K562 (cell line): Measurements from ENCODE around the gene KRTAP17-1. TPM values are rescaled to one million over a fixed set of nuclear protein-coding genes. Genes with fewer than 3 reads are reported as not detected.

Source experiments
- ATAC-seq: fragments of 200-7000 bp; cut with Tn5 transposase; 3 replicates; pipeline ENCODE4 v1.9.1; 2020; ENCODE audit warnings: moderate library complexity
- BruUV-seq: library from RNA; stranded (reverse); fragments of 400-500 nt; replicated peaks from 2 replicates; lab custom pipeline; 2021; lab: Mats Ljungman, UMichigan
- CTCF ChIA-PET: fragments of 300-600 bp; formaldehyde crosslinking; extraction: SDS; loops from one replicate; lab custom pipeline; 2021; ENCODE audit warnings: low intra/inter-chr PET ratio; lab: Yijun Ruan, JAX
- POLR2A ChIA-PET: fragments of 300-600, 350-650 bp; sonication (Branson Sonifier 250); formaldehyde crosslinking; extraction: SDS; loops from one replicate; lab custom pipeline; 2021; ENCODE audit warnings: antibody characterized with exemption, inconsistent platforms; lab: Yijun Ruan, JAX
- DNase-seq, 4 experiments: peaks; one replicate each; pipeline versions ENCODE4 v3.0.0 to v3.0.0-alpha.2; 2011 to 2018; ENCODE audit warnings: low spot score in 3 of 4, mixed read lengths in 3 of 4; ENCODE audit errors: extremely low read depth in 1 of 4
- FAIRE-seq: peaks from 2 replicates; lab custom pipeline; 2011; peaks lifted over from hg19 to GRCh38; lab: Jason Lieb, UNC
- H2AFZ ChIP-seq: 2 replicates; pipeline ENCODE4 v1.6.0; 2011; ENCODE audit warnings: low read depth, low read length, control low read depth, inconsistent platforms
- H3K27ac ChIP-seq: fragments of 200-600 bp; 3 replicates; pipeline ENCODE4 v1.8.0; 2011; ENCODE audit warnings: low read depth, mild to moderate bottlenecking, control low read depth, inconsistent platforms, low read length, moderate library complexity, mixed read lengths; ENCODE audit errors: extremely low read depth
- H3K27me3 ChIP-seq, 2 experiments: fragments of 300-600 bp in 1 of 2; 2 replicates in 1 of 2; 3 replicates in 1 of 2; pipeline versions ENCODE4 v1.6.0 to v1.8.0; 2011; ENCODE audit warnings: inconsistent platforms in 2 of 2, low read length in 2 of 2, mild to moderate bottlenecking in 1 of 2, mixed read lengths in 1 of 2, moderate library complexity in 1 of 2; ENCODE audit not compliant: control insufficient read depth in 2 of 2, insufficient read depth in 2 of 2
- H3K36me3 ChIP-seq: fragments of 300-600 bp; 3 replicates; pipeline ENCODE4 v1.8.0; 2011; ENCODE audit warnings: mild to moderate bottlenecking, low read length, inconsistent platforms; ENCODE audit not compliant: control insufficient read depth, insufficient read depth
- H3K4me1 ChIP-seq, 2 experiments: fragments of 200-600 bp in 1 of 2; replicated peaks in 1 of 2; 2 replicates in 1 of 2; 3 replicates in 1 of 2; pipeline versions ENCODE4 v1.5.1 to v1.8.0; 2011; ENCODE audit warnings: inconsistent platforms in 2 of 2, low read length in 2 of 2, mild to moderate bottlenecking in 1 of 2, mixed read lengths in 1 of 2, moderate library complexity in 1 of 2; ENCODE audit not compliant: control insufficient read depth in 2 of 2, insufficient read depth in 2 of 2
- H3K4me2 ChIP-seq: 2 replicates; pipeline ENCODE4 v1.6.1; 2011; ENCODE audit warnings: low read length, control low read depth, inconsistent platforms, mixed read lengths; ENCODE audit not compliant: insufficient read depth
- H3K4me3 ChIP-seq: fragments of 200-600 bp; sonication (generic), shearing (Covaris generic); 2 replicates; pipeline ENCODE4 v1.5.1; 2016; ENCODE audit warnings: control low read depth, inconsistent platforms
- H3K79me2 ChIP-seq: fragments of 200-600 bp; 3 replicates; pipeline ENCODE4 v1.8.0; 2011; ENCODE audit warnings: low read length, inconsistent platforms; ENCODE audit not compliant: control insufficient read depth, insufficient read depth
- H3K9ac ChIP-seq, 2 experiments: 2 replicates each; pipeline versions ENCODE4 v1.6.0 to v1.6.1; 2011; ENCODE audit warnings: low read depth in 2 of 2, low read length in 2 of 2, control low read depth in 1 of 2, inconsistent platforms in 1 of 2, mild to moderate bottlenecking in 1 of 2, mixed read lengths in 1 of 2; ENCODE audit not compliant: insufficient read depth in 1 of 2
- H3K9me1 ChIP-seq: one replicate; pipeline ENCODE4 v1.6.0; 2011; ENCODE audit warnings: inconsistent platforms, mild to moderate bottlenecking, low read length, moderate library complexity; ENCODE audit not compliant: control insufficient read depth, insufficient read depth
- H3K9me3 ChIP-seq: replicated peaks from 2 replicates; pipeline ENCODE4 v1.5.1; 2011; ENCODE audit warnings: low read depth, low read length, inconsistent platforms; ENCODE audit not compliant: control insufficient read depth, insufficient read depth
- H4K20me1 ChIP-seq: replicated peaks from 2 replicates; pipeline ENCODE4 v1.6.1; 2011; ENCODE audit warnings: low read length, inconsistent platforms, mixed read lengths; ENCODE audit not compliant: control insufficient read depth, insufficient read depth
- DNMT1 ChIP-seq: fragments of 450-650 bp; IDR thresholded peaks from 2 replicates; pipeline ENCODE4 v1.6.1; 2016; ENCODE audit warnings: antibody characterized with exemption, mild to moderate bottlenecking
- GABPA ChIP-seq: fragments of 200-800 bp; sonication (Bioruptor generic); conservative IDR thresholded peaks from 2 replicates; pipeline ENCODE4 v1.6.1; 2016; ENCODE audit warnings: low read depth, missing genetic modification characterization, missing compliant biosample characterization
- KDM2B ChIP-seq: fragments of 250-450 bp; sonication (Bioruptor Pico); IDR thresholded peaks from 2 replicates; pipeline ENCODE4 v1.8.0; 2021; ENCODE audit warnings: mild to moderate bottlenecking, moderate library complexity
- MCM7 ChIP-seq, 2 experiments: fragments of 450-650 bp; IDR thresholded peaks; 2 replicates each; pipeline ENCODE4 v1.6.1; 2016 to 2018
- RBFOX2 ChIP-seq: fragments of 200-400 bp; formaldehyde crosslinking; IDR thresholded peaks from 2 replicates; pipeline ENCODE4 v1.6.1; 2017; ENCODE audit warnings: low read depth, mild to moderate bottlenecking, low read length, moderate library complexity
- TRIM28 ChIP-seq: fragments of 450-650 bp; IDR thresholded peaks from 2 replicates; pipeline ENCODE4 v1.6.1; 2017
- ZBTB40 ChIP-seq, 2 experiments: fragments of 450-650 bp in 1 of 2; sonication (generic) in 1 of 2; formaldehyde crosslinking in 1 of 2; IDR thresholded peaks; 2 replicates each; pipeline versions ENCODE4 v1.7.1 to v1.9.0; 2016 to 2022; ENCODE audit warnings: inconsistent platforms in 1 of 2, mild to moderate bottlenecking in 1 of 2, missing genetic modification reagents in 1 of 2
- ZNF282 ChIP-seq: sonication (generic); formaldehyde crosslinking; IDR thresholded peaks from 2 replicates; pipeline ENCODE4 v1.8.1; 2023; ENCODE audit warnings: missing genetic modification reagents
- WGBS: fragments of 100-300 bp; shearing (Covaris generic); methylation state at CpG from one replicate; pipeline ENCODE4 v1.1.6; 2016; ENCODE audit warnings: low coverage, mixed read lengths; ENCODE audit not compliant: insufficient coverage; ENCODE audit errors: missing lambda C conversion rate; 5-methylcytosine and 5-hydroxymethylcytosine counted together
- in situ Hi-C: fragments of 300-500 bp; cut with MboI; formaldehyde crosslinking; loops from 4 replicates; pipeline ENCODE4 v1.15.0; 2018; ENCODE audit warnings: inconsistent platforms, mixed read lengths
- intact Hi-C: fragments of 100-400 bp; cut with micrococcal nuclease; formaldehyde crosslinking; loops from 2 replicates; pipeline ENCODE4 v1.14.2; 2022
- polyA plus RNA-seq, 8 experiments: library from polyadenylated mRNA; depleted of rRNA in 4 of 8; stranded (reverse) in 5 of 8; unstranded in 3 of 8; fragments of >200 nt; fragmentation: Nextera tagmentation in 2 of 8; fragmentation: Illumina TruSeq in 1 of 8; extraction: Ambion mirVana in 2 of 8; extraction: Trizol in 1 of 8; gene quantifications; 2 replicates each; pipeline versions ENCODE4 v1.2.1 to v1.2.3, GENCODE V29; 2011 to 2014; ENCODE audit warnings: inconsistent platforms in 1 of 8, missing spikeins in 1 of 8
- total RNA-seq, 7 experiments: library from RNA; depleted of rRNA in 6 of 7; stranded (reverse); fragments of >200 nt in 6 of 7; fragmentation: Illumina TruSeq in 2 of 7; extraction: Trizol in 2 of 7; gene quantifications; 2 replicates each; pipeline versions ENCODE4 v1.2.1 to v1.2.3, GENCODE V29; 2011 to 2021; ENCODE audit warnings: low replicate concordance in 1 of 7

KRTAP17-1 gene
- total and polyA plus RNA-seq, 9 of the 15 experiments (the other 6 are each of a cell fraction or from before 2014, with no cell fraction given) = not detected

DNA sequence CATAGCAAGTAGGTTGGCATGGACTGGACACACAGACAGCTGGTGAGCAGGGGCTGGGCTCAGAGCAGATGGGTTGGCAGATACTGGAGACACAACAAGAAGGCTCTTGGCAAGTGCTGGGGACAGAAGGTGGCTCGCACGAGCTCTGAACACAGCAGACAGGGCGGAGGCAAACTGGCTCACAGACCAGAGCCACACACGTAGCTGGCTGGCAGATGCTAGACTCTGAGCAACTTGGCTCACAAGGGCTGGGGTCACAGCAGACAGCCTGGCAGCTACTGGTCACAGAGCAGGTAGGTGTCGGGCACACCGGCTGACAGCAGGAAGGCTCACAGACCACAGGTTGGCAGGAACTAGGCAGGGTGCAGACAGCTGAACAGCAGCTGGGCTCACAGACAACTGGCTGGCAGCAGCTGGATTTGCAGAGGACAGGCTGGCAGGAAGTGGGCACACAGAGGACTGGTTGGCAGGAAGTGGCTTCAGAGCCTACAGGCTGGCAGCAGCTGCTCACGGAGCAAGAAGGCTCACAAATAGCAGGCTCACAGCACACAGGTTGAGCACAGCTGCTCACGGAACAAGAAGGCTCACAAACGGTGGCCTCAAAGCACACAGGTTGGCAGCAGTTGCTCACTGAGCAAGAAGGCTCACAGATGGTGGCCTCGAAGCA lies 7.1 kb downstream of the KRTAP17-1 start (continued):
- TF ChIP-seq DNMT1 = no peak

DNA sequence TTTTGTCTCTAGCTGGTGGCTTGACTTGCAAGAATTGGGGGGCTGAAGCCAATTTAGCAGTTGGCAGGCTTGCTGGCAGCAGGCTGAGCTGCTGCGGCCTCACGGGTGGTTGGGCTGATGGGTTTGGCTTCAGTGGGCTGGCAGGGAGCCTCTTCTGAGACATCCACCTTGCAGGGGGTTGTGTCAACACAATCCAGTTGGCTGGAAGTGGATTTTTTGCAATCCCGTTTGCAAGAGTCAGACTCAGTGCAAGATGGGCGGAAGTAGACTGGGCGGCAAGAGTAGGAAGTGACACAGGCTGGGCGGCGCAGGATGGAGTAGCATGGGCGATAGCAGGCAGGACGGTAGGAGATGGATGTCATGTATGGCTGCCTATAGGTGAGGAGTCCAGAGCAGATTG lies 7.9 kb downstream of the KRTAP17-1 start:
- no peak overlapping the region for H2AFZ ChIP-seq
- 2% methylated on average over 9 of the region's 9 CpGs for WGBS
- no peaks in the 10 kb centered on the region for H4K20me1 ChIP-seq
- intact Hi-C loops = no loop called here
- ChIA-PET POLR2A (interaction anchor here (1.2 kb wide), 1 partner anchor 22 kb away, joined by 4 read pairs; no protein-coding TSS in a partner anchor), CTCF (no interaction called here)
- FAIRE-seq (no peak), DNase-seq (no peak), ATAC-seq (no peak)
- no peaks in the 10 kb centered on the region for H3K36me3 ChIP-seq
- no peaks in the 10 kb centered on the region for H3K9me1 ChIP-seq
- H3K27ac ChIP-seq = no peak overlapping the region
- H3K27me3 ChIP-seq = peaks cover 3 to 25% of the 10 kb centered on the region in 2 experiments; a peak in 4 of 5 replicates
- no peaks in the 10 kb centered on the region; a peak in 1 of 5 replicates for H3K4me1 ChIP-seq
- in situ Hi-C loops = no loop called here
- no peaks in the 10 kb centered on the region for H3K79me2 ChIP-seq
- no peak overlapping the region for H3K4me3 ChIP-seq
- BruUV-seq = no TSS peak
- H3K4me2 ChIP-seq = no peak overlapping the region
- no peak overlapping the region for H3K9ac ChIP-seq
- H3K9me3 ChIP-seq = no peaks in the 10 kb centered on the region
- no peak for TF ChIP-seq MCM7 (IDR thresholded peaks at IDR 0.05)
- no peak for TF ChIP-seq KDM2B (CRISPR knock-in tag)
- no peak for TF ChIP-seq TRIM28
- peak; percentile 27; the same call in 1 of the 2 replicates for TF ChIP-seq GABPA (tag)
- 0 out of 2 replicates have a peak, but pooled peaks have one; percentile 29 for TF ChIP-seq ZBTB40 (IDR thresholded peaks at IDR 0.05)
- TF ChIP-seq ZBTB40 (CRISPR knock-in tag; IDR thresholded peaks at IDR 0.05) = no peak
- no peak for TF ChIP-seq ZNF282 (CRISPR knock-in tag)
- no peak for TF ChIP-seq RBFOX2
